ENCODE data around the gene ALK.

Gene ALK

GRCh38 chr2:29573612-29574011 is 347.8 kb downstream of the ALK start:
- no peak for DNase-seq (ENCODE audit: low read depth)

GRCh38 chr2:29573147-29573546 is 348.2 kb downstream of the ALK start:
- no peak for DNase-seq (ENCODE audit: low read depth)

- no peak for DNase-seq (ENCODE audit: low read depth)
These were observed 350.8 kb downstream of the ALK start for GRCh38 chr2:29570539-29570938.

GRCh38 chr2:29567906-29568520 is 353.4 kb downstream of the ALK start:
- no peak for DNase-seq (ENCODE audit: low read depth)

GRCh38 chr2:29563697-29564096 is 357.7 kb downstream of the ALK start:
- no peak for DNase-seq (ENCODE audit: low read depth)

GRCh38 chr2:29562896-29563295 is 358.5 kb downstream of the ALK start:
- no peak for DNase-seq (ENCODE audit: low read depth)

- DNase-seq (ENCODE audit: low read depth) = no peak
These were observed 359.1 kb downstream of the ALK start for GRCh38 chr2:29562319-29562718.

- no peak for DNase-seq (ENCODE audit: low read depth)
These were observed 359.8 kb downstream of the ALK start for GRCh38 chr2:29561628-29562027.

GRCh38 chr2:29561181-29561580 is 360.2 kb downstream of the ALK start:
- DNase-seq (ENCODE audit: low read depth) = no peak

GRCh38 chr2:29560566-29560965 is 360.8 kb downstream of the ALK start:
- no peak for DNase-seq (ENCODE audit: low read depth)

GRCh38 chr2:29560030-29560429 is 361.4 kb downstream of the ALK start:
- DNase-seq (ENCODE audit: low read depth) = no peak

- DNase-seq (ENCODE audit: low read depth) = no peak
These were observed 361.8 kb downstream of the ALK start for GRCh38 chr2:29559578-29559977.

- no peak for DNase-seq (ENCODE audit: low read depth)
These were observed 363.3 kb downstream of the ALK start for GRCh38 chr2:29558097-29558496.

- DNase-seq (ENCODE audit: low read depth) = no peak
These were observed 364.1 kb downstream of the ALK start for GRCh38 chr2:29557268-29557667.

- DNase-seq (ENCODE audit: low read depth) = no peak
These were observed 372.4 kb downstream of the ALK start for GRCh38 chr2:29549069-29549380.

GRCh38 chr2:29544917-29545316 is 376.5 kb downstream of the ALK start:
- DNase-seq (ENCODE audit: low read depth) = no peak

- no peak for DNase-seq (ENCODE audit: low read depth)
These were observed 377.4 kb downstream of the ALK start for GRCh38 chr2:29544031-29544430.

GRCh38 chr2:29535188-29535587 is 386.2 kb downstream of the ALK start:
- no peak for DNase-seq (ENCODE audit: low read depth)

GRCh38 chr2:29532436-29532835 is 388.9 kb downstream of the ALK start:
- no peak for DNase-seq (ENCODE audit: low read depth)

GRCh38 chr2:29531626-29532025 is 389.8 kb downstream of the ALK start:
- no peak for DNase-seq (ENCODE audit: low read depth)

- no peak for DNase-seq (ENCODE audit: low read depth)
These were observed 391.1 kb downstream of the ALK start for GRCh38 chr2:29530281-29530680.

GRCh38 chr2:29528891-29529520 is 392.4 kb downstream of the ALK start:
- DNase-seq (ENCODE audit: low read depth) = peak; percentile 24

- no peak for DNase-seq (ENCODE audit: low read depth)
These were observed 393.0 kb downstream of the ALK start for GRCh38 chr2:29528371-29528770.

GRCh38 chr2:29527947-29528346 is 393.4 kb downstream of the ALK start:
- DNase-seq (ENCODE audit: low read depth) = no peak

Measured in GM04504 (cell line).